Brain microvascular endothelial cell (primary cell): ENCODE data around the gene MYO1G.
"Not testable (repeated sequence)": the region's sequence is repeated elsewhere in the genome, so short reads cannot be mapped to it uniquely, and the experiment has no call there.

Source experiments
- DNase-seq: peaks from one replicate; pipeline ENCODE4 v3.0.0-alpha.2; 2020
- H3K27ac ChIP-seq: fragments of 250-450 bp; sonication (Bioruptor Pico); 2 replicates; pipeline ENCODE4 v1.5.1; 2020; ENCODE audit warnings: mild to moderate bottlenecking, moderate library complexity
- H3K27me3 ChIP-seq: fragments of 250-450 bp; sonication (Bioruptor Pico); replicated peaks from 2 replicates; pipeline ENCODE4 v1.5.1; 2020; ENCODE audit warnings: mild to moderate bottlenecking
- H3K36me3 ChIP-seq: fragments of 250-450 bp; sonication (Bioruptor Pico); replicated peaks from 2 replicates; pipeline ENCODE4 v1.5.1; 2020; ENCODE audit warnings: mild to moderate bottlenecking
- H3K4me3 ChIP-seq: 2 replicates; pipeline ENCODE4 v1.5.1; 2011; ENCODE audit warnings: low read depth, mild to moderate bottlenecking, control low read depth, low read length, moderate library complexity
- in situ Hi-C: cut with HindIII; loops from 2 replicates; pipeline ENCODE4 v1.10.0; 2017; ENCODE audit warnings: low sequenced_read_pairs, low pct_ligation_motif_present
- TF ChIP-seq, protein P1 (sequence below): IDR thresholded peaks from 2 replicates; pipeline ENCODE4 v1.5.1; 2011; ENCODE audit warnings: low read depth, mild to moderate bottlenecking, moderate library complexity, low read length, control low read depth, inconsistent platforms; ENCODE audit errors: missing control alignments

The MYO1G gene

DNA sequence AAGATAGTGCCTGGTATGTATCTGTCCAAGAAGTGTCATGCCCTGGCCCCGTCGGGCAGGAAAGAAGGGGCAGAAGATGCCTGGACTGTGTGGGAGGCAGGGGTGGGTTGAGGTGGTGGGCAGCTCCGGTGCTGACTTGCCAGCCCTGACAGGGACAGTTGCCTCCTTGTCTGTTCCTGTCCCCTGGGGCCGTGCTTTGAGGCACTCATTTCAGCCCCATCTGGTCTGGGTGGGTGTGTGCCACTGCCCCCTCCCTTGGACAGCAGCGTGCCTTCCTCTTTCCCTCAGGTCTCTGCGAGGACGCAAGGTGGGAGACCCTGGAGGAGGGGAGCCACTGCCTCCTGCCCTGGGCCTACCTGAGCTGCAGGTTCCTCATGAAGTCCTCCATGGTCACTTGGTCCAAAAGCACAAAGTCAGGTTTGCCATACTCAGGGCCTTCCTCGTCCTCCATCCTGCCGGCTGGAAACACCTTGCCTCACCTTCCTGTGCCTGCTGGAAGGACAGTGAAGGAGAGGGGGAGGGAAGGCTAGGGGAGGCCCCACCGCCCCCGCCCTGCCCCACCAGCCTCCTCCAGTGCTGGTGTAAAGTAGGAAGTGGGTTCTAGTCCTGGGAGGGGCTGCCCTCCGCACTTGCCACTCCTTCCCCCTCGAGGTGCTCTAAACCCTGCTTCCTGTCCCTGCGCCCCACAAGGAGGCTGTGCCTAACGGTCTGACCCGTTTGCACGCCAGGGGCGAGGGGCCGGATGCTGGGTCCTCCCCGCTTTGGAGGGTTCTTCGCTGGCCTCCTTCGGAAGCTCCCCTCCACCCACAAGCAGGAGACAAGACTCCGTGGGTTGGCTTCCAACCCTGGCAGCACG, at the start of gene MYO1G:
Gene MYO1G, minus strand, starts transcription at position 505 of the 856 bp plus-strand sequence. Its CDS starts 54 bp downstream, at position 451.
- H3K36me3 ChIP-seq: peaks cover 22% of the 10 kb centered on the region

GRCh38 chr7:45028138-45028919, 49.5 kb upstream of the MYO1G start:
- H3K4me3 ChIP-seq: no peak overlapping the region
- no peak overlapping the region for H3K27ac ChIP-seq

More for the DNA sequence above, at the start of gene MYO1G:
- DNase-seq: no peak
- Histone ChIP-seq H3K4me3 (no peak within 1 kb of the TSS), H3K27me3 (no peaks in the 10 kb centered on the region), H3K27ac (no peak within 1 kb of the TSS)
- in situ Hi-C loops: no loop called here
- TF ChIP-seq, protein P1, sequence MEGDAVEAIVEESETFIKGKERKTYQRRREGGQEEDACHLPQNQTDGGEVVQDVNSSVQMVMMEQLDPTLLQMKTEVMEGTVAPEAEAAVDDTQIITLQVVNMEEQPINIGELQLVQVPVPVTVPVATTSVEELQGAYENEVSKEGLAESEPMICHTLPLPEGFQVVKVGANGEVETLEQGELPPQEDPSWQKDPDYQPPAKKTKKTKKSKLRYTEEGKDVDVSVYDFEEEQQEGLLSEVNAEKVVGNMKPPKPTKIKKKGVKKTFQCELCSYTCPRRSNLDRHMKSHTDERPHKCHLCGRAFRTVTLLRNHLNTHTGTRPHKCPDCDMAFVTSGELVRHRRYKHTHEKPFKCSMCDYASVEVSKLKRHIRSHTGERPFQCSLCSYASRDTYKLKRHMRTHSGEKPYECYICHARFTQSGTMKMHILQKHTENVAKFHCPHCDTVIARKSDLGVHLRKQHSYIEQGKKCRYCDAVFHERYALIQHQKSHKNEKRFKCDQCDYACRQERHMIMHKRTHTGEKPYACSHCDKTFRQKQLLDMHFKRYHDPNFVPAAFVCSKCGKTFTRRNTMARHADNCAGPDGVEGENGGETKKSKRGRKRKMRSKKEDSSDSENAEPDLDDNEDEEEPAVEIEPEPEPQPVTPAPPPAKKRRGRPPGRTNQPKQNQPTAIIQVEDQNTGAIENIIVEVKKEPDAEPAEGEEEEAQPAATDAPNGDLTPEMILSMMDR: no peak

GRCh38 chr7:45027774-45028114, 48.9 kb upstream of the MYO1G start:
- Histone ChIP-seq H3K36me3 (peaks cover 6% of the 10 kb centered on the region), H3K27ac (no peak overlapping the region), H3K4me3 (no peak overlapping the region), H3K27me3 (no peaks in the 10 kb centered on the region)
- in situ Hi-C loops: no loop called here
- DNase-seq: no peak
- TF ChIP-seq, protein P1: no peak

More at GRCh38 chr7:45028138-45028919, 49.5 kb upstream of the MYO1G start:
- no peak for DNase-seq
- Histone ChIP-seq H3K36me3 (peaks cover 6% of the 10 kb centered on the region), H3K27me3 (no peaks in the 10 kb centered on the region)
- TF ChIP-seq, protein P1: no peak
- in situ Hi-C loops: no loop called here

- no peak overlapping the region for H3K4me3 ChIP-seq
- TF ChIP-seq, protein P1: no peak
- in situ Hi-C loops: no loop called here
- no peaks in the 10 kb centered on the region for H3K27me3 ChIP-seq
- no peak overlapping the region for H3K27ac ChIP-seq
- no peak for DNase-seq
- H3K36me3 ChIP-seq: peaks cover 6% of the 10 kb centered on the region
These were observed 48.4 kb upstream of the MYO1G start for GRCh38 chr7:45026984-45027773.

- in situ Hi-C loops: no loop called here
These were observed 47.2 kb upstream of the MYO1G start for GRCh38 chr7:45026013-45026412.

GRCh38 chr7:45025473-45025872, 46.7 kb upstream of the MYO1G start:
- H3K27me3 ChIP-seq, in situ Hi-C loops, DNase-seq, H3K27ac ChIP-seq, H3K36me3 ChIP-seq, H3K4me3 ChIP-seq: not testable (repeated sequence)

More at GRCh38 chr7:45026013-45026412, 47.2 kb upstream of the MYO1G start:
- H3K27me3 ChIP-seq: no peaks in the 10 kb centered on the region
- TF ChIP-seq, protein P1: no peak
- DNase-seq: no peak
- no peak overlapping the region for H3K27ac ChIP-seq
- H3K4me3 ChIP-seq: no peak overlapping the region
- H3K36me3 ChIP-seq: peaks cover 6% of the 10 kb centered on the region
